H9 (cell line): Measurements from ENCODE around the gene NUP58. TPM values are rescaled to one million over a fixed set of nuclear protein-coding genes. Genes with fewer than 3 reads are reported as not detected.
A peak's percentile ranks its signal among the peaks of the same experiment; 100 is the strongest.

Experiments used
- DNase-seq: peaks from one replicate; pipeline ENCODE4 v3.0.0-alpha.2; 2017
- H2AFZ ChIP-seq: one replicate; pipeline ENCODE4 v1.6.1; 2013; ENCODE audit warnings: mild to moderate bottlenecking, low read length, control low read depth, moderate library complexity
- H2AK5ac ChIP-seq: 2 replicates; pipeline ENCODE4 v1.6.1; 2013; ENCODE audit warnings: low read length, control low read depth, mixed read lengths; ENCODE audit not compliant: insufficient read length
- H2BK120ac ChIP-seq: one replicate; pipeline ENCODE4 v1.6.1; 2013; ENCODE audit warnings: low read depth, mild to moderate bottlenecking, low read length, control low read depth, inconsistent platforms; ENCODE audit not compliant: poor library complexity, severe bottlenecking
- H2BK12ac ChIP-seq: 2 replicates; pipeline ENCODE4 v1.6.1; 2013; ENCODE audit warnings: low read length, control low read depth, mixed read lengths, low read depth; ENCODE audit not compliant: insufficient read length
- H2BK15ac ChIP-seq: 2 replicates; pipeline ENCODE4 v1.6.1; 2013; ENCODE audit warnings: low read depth, low read length, control low read depth
- H2BK20ac ChIP-seq: one replicate; pipeline ENCODE4 v1.6.1; 2013; ENCODE audit warnings: low read depth, mild to moderate bottlenecking, low read length, control low read depth, inconsistent platforms; ENCODE audit not compliant: poor library complexity, severe bottlenecking
- H2BK5ac ChIP-seq: 2 replicates; pipeline ENCODE4 v1.6.1; 2013; ENCODE audit warnings: low read length, control low read depth, mixed read lengths; ENCODE audit not compliant: insufficient read length
- H3K14ac ChIP-seq: 2 replicates; pipeline ENCODE4 v1.6.1; 2013; ENCODE audit warnings: low read length, control low read depth; ENCODE audit not compliant: insufficient read depth
- H3K18ac ChIP-seq: 2 replicates; pipeline ENCODE4 v1.6.1; 2013; ENCODE audit warnings: low read depth, mild to moderate bottlenecking, mixed read lengths, low read length, control low read depth; ENCODE audit not compliant: insufficient read length
- H3K23ac ChIP-seq: 2 replicates; pipeline ENCODE4 v1.6.1; 2013; ENCODE audit warnings: low read length, control low read depth, mixed read lengths, low read depth; ENCODE audit not compliant: insufficient read length
- H3K23me2 ChIP-seq: 2 replicates; pipeline ENCODE4 v1.6.1; 2013; ENCODE audit warnings: low read depth, mild to moderate bottlenecking, mixed read lengths, low read length, control low read depth; ENCODE audit not compliant: insufficient read length, poor library complexity, severe bottlenecking
- H3K27ac ChIP-seq: 2 replicates; pipeline ENCODE4 v1.5.1; 2013; ENCODE audit warnings: low read length, control low read depth, mixed read lengths, low read depth; ENCODE audit not compliant: insufficient read length
- H3K27me3 ChIP-seq: 2 replicates; pipeline ENCODE4 v1.6.1; 2013; ENCODE audit warnings: low read length, control low read depth, inconsistent platforms; ENCODE audit not compliant: insufficient read depth
- H3K4ac ChIP-seq: 2 replicates; pipeline ENCODE4 v1.6.1; 2013; ENCODE audit warnings: low read depth, mild to moderate bottlenecking, control low read depth, inconsistent platforms, low read length, moderate library complexity
- H3K4me1 ChIP-seq: 2 replicates; pipeline ENCODE4 v1.6.1; 2013; ENCODE audit warnings: low read length, control low read depth, inconsistent platforms; ENCODE audit not compliant: insufficient read depth
- H3K4me2 ChIP-seq: 2 replicates; pipeline ENCODE4 v1.6.1; 2013; ENCODE audit warnings: low read length, control low read depth, mixed read lengths; ENCODE audit not compliant: insufficient read length, insufficient read depth
- H3K56ac ChIP-seq: 2 replicates; pipeline ENCODE4 v1.6.1; 2013; ENCODE audit warnings: low read depth, mild to moderate bottlenecking, mixed read lengths, low read length, control low read depth; ENCODE audit not compliant: insufficient read length
- H3K79me1 ChIP-seq: 2 replicates; pipeline ENCODE4 v1.6.1; 2013; ENCODE audit warnings: low read depth, mild to moderate bottlenecking, moderate library complexity, low read length, control low read depth, inconsistent platforms; ENCODE audit not compliant: insufficient read depth, poor library complexity, severe bottlenecking
- H3K79me2 ChIP-seq: 2 replicates; pipeline ENCODE4 v1.6.1; 2013; ENCODE audit warnings: low read length, control low read depth, inconsistent platforms; ENCODE audit not compliant: insufficient read depth
- H3K9ac ChIP-seq: 2 replicates; pipeline ENCODE4 v1.6.1; 2013; ENCODE audit warnings: low read length, control low read depth, mixed read lengths; ENCODE audit not compliant: insufficient read length; ENCODE audit errors: extremely low read depth
- H3K9me3 ChIP-seq: one replicate; pipeline ENCODE4 v1.6.1; 2013; ENCODE audit warnings: low read depth, low read length, inconsistent platforms; ENCODE audit not compliant: control insufficient read depth
- H3T11ph ChIP-seq: one replicate; pipeline ENCODE4 v1.6.1; 2013; ENCODE audit warnings: mild to moderate bottlenecking, low read length, control low read depth, inconsistent platforms
- H4K20me1 ChIP-seq: one replicate; pipeline ENCODE4 v1.6.1; 2013; ENCODE audit not compliant: control insufficient read depth, insufficient read length, insufficient read depth
- H4K5ac ChIP-seq: 2 replicates; pipeline ENCODE4 v1.6.1; 2013; ENCODE audit warnings: low read depth, mild to moderate bottlenecking, mixed read lengths, low read length, control low read depth; ENCODE audit not compliant: insufficient read length
- H4K8ac ChIP-seq: replicated peaks from 2 replicates; pipeline ENCODE4 v1.6.1; 2013; ENCODE audit warnings: low read length, control low read depth, mixed read lengths, low read depth; ENCODE audit not compliant: insufficient read length
- H4K91ac ChIP-seq: 2 replicates; pipeline ENCODE4 v1.6.1; 2013; ENCODE audit warnings: low read depth, mild to moderate bottlenecking, moderate library complexity, mixed read lengths, low read length, control low read depth; ENCODE audit not compliant: insufficient read length
- H3K27ac Mint-ChIP-seq, 3 experiments: 2 replicates in 2 of 3; 3 replicates in 1 of 3; pipeline ENCODE4 v1.8.0; 2020 to 2021; ENCODE audit warnings: mixed read lengths in 3 of 3, mild to moderate bottlenecking in 1 of 3, moderate library complexity in 1 of 3
- H3K27me3 Mint-ChIP-seq: 2 replicates; pipeline ENCODE4 v1.8.0; 2021; ENCODE audit warnings: low read depth, mild to moderate bottlenecking, moderate library complexity, mixed read lengths
- H3K36me3 Mint-ChIP-seq, 3 experiments: 2 replicates in 2 of 3; 3 replicates in 1 of 3; pipeline ENCODE4 v1.8.0; 2020 to 2021; ENCODE audit warnings: low read depth in 3 of 3, mixed read lengths in 3 of 3; ENCODE audit not compliant: insufficient read depth in 1 of 3
- H3K4me1 Mint-ChIP-seq, 2 experiments: 2 replicates each; pipeline ENCODE4 v1.8.0; 2020; ENCODE audit warnings: mixed read lengths in 2 of 2
- H3K4me3 Mint-ChIP-seq, 2 experiments: 2 replicates in 1 of 2; 3 replicates in 1 of 2; pipeline ENCODE4 v1.8.0; 2020 to 2021; ENCODE audit warnings: mild to moderate bottlenecking in 2 of 2, mixed read lengths in 2 of 2, moderate library complexity in 1 of 2
- H3K9me3 Mint-ChIP-seq, 2 experiments: 2 replicates in 1 of 2; 3 replicates in 1 of 2; pipeline ENCODE4 v1.8.0; 2020; ENCODE audit warnings: mild to moderate bottlenecking in 2 of 2, mixed read lengths in 2 of 2, moderate library complexity in 1 of 2
- CTCF ChIP-seq: fragments of 200-600 bp; sonication (generic); conservative IDR thresholded peaks from 3 replicates; pipeline ENCODE4 v1.8.0; 2021; ENCODE audit warnings: antibody characterized with exemption, mild to moderate bottlenecking
- WGBS: extraction: QIAGEN DNeasy Blood & Tissue Kit; methylation state at CpG from one replicate; pipeline ENCODE4 v1.1.7; 2013; ENCODE audit warnings: missing lambda C conversion rate, low lambda C conversion rate, mixed read lengths; ENCODE audit not compliant: insufficient read length; ENCODE audit errors: extremely low coverage; 5-methylcytosine and 5-hydroxymethylcytosine counted together
- total RNA-seq: library from RNA; stranded (reverse); gene quantifications from 2 replicates; pipeline ENCODE4 v1.2.1, GENCODE V29; 2021

The NUP58 gene
- total RNA-seq, 1 experiment from 2014 or later = 77.6 TPM

GRCh38 chr13:25281193-25281934 is 20.1 kb upstream of the NUP58 start:
- Histone ChIP-seq H3T11ph (no peak overlapping the region), H3K27ac (no peak overlapping the region), H2BK5ac (no peak overlapping the region), H3K14ac (no peak overlapping the region), H3K23me2 (no peaks in the 10 kb centered on the region), H2BK120ac (no peak overlapping the region), H3K4ac (no peak overlapping the region), H4K8ac (no peak overlapping the region), H3K4me1 (no peaks in the 10 kb centered on the region; the same call in 1 of the 2 replicates), H3K9ac (no peak overlapping the region), H2AK5ac (no peak overlapping the region), H3K4me2 (no peak overlapping the region), H3K27me3 (no peaks in the 10 kb centered on the region), H3K79me2 (no peaks in the 10 kb centered on the region), H3K18ac (no peak overlapping the region), H3K79me1 (no peaks in the 10 kb centered on the region), H3K56ac (no peak overlapping the region), H2AFZ (no peak overlapping the region), H4K91ac (no peak overlapping the region), H4K20me1 (no peaks in the 10 kb centered on the region), H3K23ac (no peak overlapping the region), H2BK15ac (no peak overlapping the region), H4K5ac (no peak overlapping the region), H2BK12ac (no peak overlapping the region), H2BK20ac (no peak overlapping the region), H3K9me3 (no peaks in the 10 kb centered on the region)
- H3K4me3 Mint-ChIP-seq = no peak overlapping the region
- H3K9me3 Mint-ChIP-seq = no peaks in the 10 kb centered on the region
- TF ChIP-seq CTCF = no peak
- no CpG with 5 or more reads among the region's 4 CpGs for WGBS
- DNase-seq = no peak
- peaks cover 11 to 17% of the 10 kb centered on the region in 2 experiments for H3K4me1 Mint-ChIP-seq
- no peaks in the 10 kb centered on the region for H3K36me3 Mint-ChIP-seq
- peaks cover 1% of the 10 kb centered on the region; the same call in 1 of the 2 replicates for H3K27me3 Mint-ChIP-seq
- H3K27ac Mint-ChIP-seq = peak overlapping the region in 1 of 3 experiments; percentile 32; a peak in 1 of 7 replicates
